NCI-H1105 (cell line): ENCODE data around the gene SH3PXD2A.
"Not testable (repeated sequence)": the region's sequence is repeated elsewhere in the genome, so short reads cannot be mapped to it uniquely, and the experiment has no call there.

ENCODE experiments used
- DNase-seq: peaks from one replicate; lab custom pipeline; 2025; lab: John Stamatoyannopoulos, UW

Gene SH3PXD2A

GRCh38 chr10:103745341-103746247, 109.8 kb downstream of the SH3PXD2A start:
- DNase-seq = no peak

GRCh38 chr10:103742824-103743223, 112.6 kb downstream of the SH3PXD2A start:
- no peak for DNase-seq

- DNase-seq = no peak
Measured at GRCh38 chr10:103740611-103741010, 114.8 kb downstream of the SH3PXD2A start.

- DNase-seq = no peak
Measured at GRCh38 chr10:103739039-103739764, 116.2 kb downstream of the SH3PXD2A start.

- no peak for DNase-seq
Measured at GRCh38 chr10:103737735-103738367, 117.5 kb downstream of the SH3PXD2A start.

GRCh38 chr10:103736763-103737162, 118.6 kb downstream of the SH3PXD2A start:
- no peak for DNase-seq

- no peak for DNase-seq
Measured at GRCh38 chr10:103736044-103736443, 119.3 kb downstream of the SH3PXD2A start.

- DNase-seq = no peak
Measured at GRCh38 chr10:103734731-103735130, 120.6 kb downstream of the SH3PXD2A start.

GRCh38 chr10:103733045-103733419, 122.3 kb downstream of the SH3PXD2A start:
- no peak for DNase-seq

GRCh38 chr10:103732339-103733044, 122.9 kb downstream of the SH3PXD2A start:
- no peak for DNase-seq

GRCh38 chr10:103731609-103732270, 123.6 kb downstream of the SH3PXD2A start:
- DNase-seq = no peak

GRCh38 chr10:103731026-103731425, 124.3 kb downstream of the SH3PXD2A start:
- not testable (repeated sequence) for DNase-seq

GRCh38 chr10:103729851-103730250, 125.5 kb downstream of the SH3PXD2A start:
- DNase-seq = no peak

- no peak for DNase-seq
Measured at GRCh38 chr10:103727991-103728689, 127.2 kb downstream of the SH3PXD2A start.

GRCh38 chr10:103727546-103727963, 127.8 kb downstream of the SH3PXD2A start:
- DNase-seq = no peak

- DNase-seq = no peak
Measured at GRCh38 chr10:103726637-103727036, 128.7 kb downstream of the SH3PXD2A start.

- no peak for DNase-seq
Measured at GRCh38 chr10:103725242-103725641, 130.1 kb downstream of the SH3PXD2A start.

- no peak for DNase-seq
Measured at GRCh38 chr10:103724771-103725170, 130.6 kb downstream of the SH3PXD2A start.

- no peak for DNase-seq
Measured at GRCh38 chr10:103724074-103724473, 131.3 kb downstream of the SH3PXD2A start.

GRCh38 chr10:103723557-103723956, 131.8 kb downstream of the SH3PXD2A start:
- no peak for DNase-seq

- DNase-seq = no peak
Measured at GRCh38 chr10:103722632-103723031, 132.7 kb downstream of the SH3PXD2A start.
